ENCODE data around the gene MVB12B.
A peak's percentile ranks its signal among the peaks of the same experiment; 100 is the strongest.

MVB12B gene

GRCh38 chr9:126292736-126293521 lies 33.7 kb upstream of the MVB12B start:
- Mint-ChIP-seq H3K9me3 (no peaks in the 10 kb centered on the region), H3K36me3 (ENCODE audit: low read depth) (peaks cover 4% of the 10 kb centered on the region), H3K4me1 (peaks cover 11% of the 10 kb centered on the region), H3K27ac (no peak overlapping the region), H3K27me3 (ENCODE audit: low read depth) (peaks cover 23% of the 10 kb centered on the region), H3K4me3 (no peak overlapping the region)
- no peak for TF ChIP-seq CTCF (IDR thresholded peaks at IDR 0.05; ENCODE audit: unreplicated experiment in 3 of 3)

- Mint-ChIP-seq H3K36me3 (ENCODE audit: low read depth) (peaks cover 4% of the 10 kb centered on the region), H3K27ac (no peak overlapping the region), H3K27me3 (ENCODE audit: low read depth) (peaks cover 29% of the 10 kb centered on the region), H3K4me3 (no peak overlapping the region), H3K9me3 (no peaks in the 10 kb centered on the region), H3K4me1 (peaks cover 17% of the 10 kb centered on the region)
- peak in 1 of 3 experiments; percentile 19 for TF ChIP-seq CTCF (IDR thresholded peaks at IDR 0.05; ENCODE audit: unreplicated experiment in 3 of 3)
Measured at GRCh38 chr9:126293522-126293889, 33.1 kb upstream of the MVB12B start.

GRCh38 chr9:126294331-126295081 lies 32.1 kb upstream of the MVB12B start:
- Mint-ChIP-seq H3K36me3 (ENCODE audit: low read depth) (peaks cover 4% of the 10 kb centered on the region), H3K9me3 (no peaks in the 10 kb centered on the region), H3K4me1 (peaks cover 26% of the 10 kb centered on the region), H3K27me3 (ENCODE audit: low read depth) (peaks cover 31% of the 10 kb centered on the region), H3K4me3 (no peak overlapping the region), H3K27ac (no peak overlapping the region)
- no peak for TF ChIP-seq CTCF (IDR thresholded peaks at IDR 0.05; ENCODE audit: unreplicated experiment in 3 of 3)

GRCh38 chr9:126295082-126295477 lies 31.5 kb upstream of the MVB12B start:
- TF ChIP-seq CTCF (IDR thresholded peaks at IDR 0.05; ENCODE audit: unreplicated experiment in 3 of 3): no peak
- peaks cover 27% of the 10 kb centered on the region for H3K4me1 Mint-ChIP-seq
- no peaks in the 10 kb centered on the region for H3K9me3 Mint-ChIP-seq
- H3K27me3 Mint-ChIP-seq (ENCODE audit: low read depth): peaks cover 31% of the 10 kb centered on the region
- peaks cover 4% of the 10 kb centered on the region for H3K36me3 Mint-ChIP-seq (ENCODE audit: low read depth)
- no peak overlapping the region for H3K4me3 Mint-ChIP-seq
- H3K27ac Mint-ChIP-seq: no peak overlapping the region

- peaks cover 4% of the 10 kb centered on the region for H3K36me3 Mint-ChIP-seq (ENCODE audit: low read depth)
- TF ChIP-seq CTCF (IDR thresholded peaks at IDR 0.05; ENCODE audit: unreplicated experiment in 3 of 3): no peak
- peaks cover 27% of the 10 kb centered on the region for H3K4me1 Mint-ChIP-seq
- no peak overlapping the region for H3K27ac Mint-ChIP-seq
- no peak overlapping the region for H3K4me3 Mint-ChIP-seq
- H3K27me3 Mint-ChIP-seq (ENCODE audit: low read depth): peaks cover 31% of the 10 kb centered on the region
- no peaks in the 10 kb centered on the region for H3K9me3 Mint-ChIP-seq
Measured at GRCh38 chr9:126295516-126295915, 31.1 kb upstream of the MVB12B start.

Measured in nephron (organoid).